SH-SY5Y (cell line): Measurements from ENCODE around the gene GAS7.

ENCODE experiments used
- GATA2 ChIP-seq: IDR thresholded peaks from 2 replicates; pipeline ENCODE4 v1.6.1; 2011; ENCODE audit warnings: mild to moderate bottlenecking, low read depth, low read length
- GATA3 ChIP-seq: IDR thresholded peaks from 2 replicates; pipeline ENCODE4 v1.6.1; 2011; ENCODE audit warnings: low read depth, mild to moderate bottlenecking, low read length, moderate library complexity

- TF ChIP-seq GATA2, result no peak
- no peak for TF ChIP-seq GATA3
These were observed 111.1 kb downstream of the GAS7 start for GRCh38 chr17:10087355-10087754.
